IPS-NIHi11 (cell line): ENCODE results near the gene SPPL2C.
"Not testable (repeated sequence)": the region's sequence is repeated elsewhere in the genome, so short reads cannot be mapped to it uniquely, and the experiment has no call there.

Experiments used
- DNase-seq: peaks from one replicate; pipeline ENCODE4 v3.0.0; 2012; ENCODE audit warnings: mixed read lengths, low spot score

SPPL2C gene

DNA sequence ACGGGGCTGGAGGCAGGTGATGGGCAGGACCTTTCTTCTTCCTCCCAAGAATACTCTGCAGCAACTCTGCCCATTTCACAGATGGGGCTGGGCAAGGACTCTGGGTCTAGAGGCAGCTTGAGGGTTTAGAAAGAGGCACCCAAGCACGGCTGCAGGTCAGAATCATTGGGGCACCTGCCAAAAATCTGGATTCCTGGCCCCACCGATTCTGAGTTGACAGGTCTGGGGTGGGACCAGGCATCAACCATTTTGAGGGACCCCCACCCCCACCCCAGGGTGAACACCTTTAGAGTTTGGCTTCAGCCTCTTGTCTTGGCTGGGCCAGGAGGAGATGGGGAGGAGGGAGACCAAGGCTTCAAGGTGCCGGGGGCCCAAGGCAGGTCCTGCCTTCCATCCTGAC, 5.3 kb downstream of the SPPL2C start:
- no peak for DNase-seq

DNA sequence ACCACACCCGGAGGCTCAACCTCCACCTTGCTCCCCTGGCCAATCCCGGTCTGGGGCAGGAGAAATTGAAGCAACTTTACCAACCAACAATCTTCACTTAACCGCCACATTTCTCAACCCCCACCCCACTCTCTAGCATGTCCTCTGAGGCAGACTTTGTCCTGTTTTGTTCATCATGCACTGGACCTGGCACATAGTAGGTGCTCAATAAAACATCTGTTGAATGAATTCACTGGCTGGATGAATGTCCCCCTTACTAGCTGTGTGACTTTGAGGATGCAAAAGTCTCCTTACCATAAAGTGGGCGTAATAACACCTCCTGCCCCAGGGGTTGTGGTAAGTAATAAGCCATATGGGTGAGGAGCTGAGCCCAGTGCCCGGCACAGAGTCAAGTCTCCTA, 5.8 kb downstream of the SPPL2C start:
- no peak for DNase-seq

DNA sequence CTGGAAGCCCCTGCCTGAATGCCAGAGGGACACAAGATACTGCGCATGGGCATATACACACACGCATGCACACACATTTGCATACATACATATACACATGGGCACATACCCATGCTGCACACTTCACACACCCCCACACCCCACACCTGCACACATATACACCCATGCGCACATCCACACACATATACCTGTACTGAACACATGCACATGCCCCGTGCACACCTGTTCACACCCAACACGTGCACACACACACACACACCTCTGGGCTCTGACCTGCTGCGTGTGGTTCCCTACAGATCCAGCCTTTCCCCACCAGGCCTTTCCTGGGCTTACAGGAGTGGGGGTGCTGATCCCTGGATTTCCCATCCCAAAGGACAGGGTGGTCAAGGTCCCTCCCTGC, 6.3 kb downstream of the SPPL2C start:
- DNase-seq, result no peak

DNA sequence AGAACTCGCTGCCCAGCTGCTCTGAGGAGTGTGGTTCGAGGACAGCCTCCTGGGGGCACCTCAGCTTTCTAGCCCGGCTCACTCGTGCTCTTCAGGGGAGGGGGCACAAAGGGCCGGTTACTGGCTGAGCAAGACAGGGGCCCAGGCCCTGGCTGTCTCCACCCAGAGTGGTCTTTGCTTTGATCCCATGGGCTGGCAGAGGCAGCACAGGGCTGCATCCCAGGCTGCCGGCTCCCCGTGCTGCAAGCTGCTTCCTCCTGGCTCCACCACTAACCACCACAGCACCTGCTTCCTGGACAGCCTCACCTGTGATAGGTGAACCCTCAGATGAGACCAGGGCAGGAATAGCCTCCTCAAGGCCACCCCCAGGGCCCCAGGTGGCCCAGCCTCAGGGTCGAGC, 6.8 kb downstream of the SPPL2C start:
- no peak for DNase-seq

DNA sequence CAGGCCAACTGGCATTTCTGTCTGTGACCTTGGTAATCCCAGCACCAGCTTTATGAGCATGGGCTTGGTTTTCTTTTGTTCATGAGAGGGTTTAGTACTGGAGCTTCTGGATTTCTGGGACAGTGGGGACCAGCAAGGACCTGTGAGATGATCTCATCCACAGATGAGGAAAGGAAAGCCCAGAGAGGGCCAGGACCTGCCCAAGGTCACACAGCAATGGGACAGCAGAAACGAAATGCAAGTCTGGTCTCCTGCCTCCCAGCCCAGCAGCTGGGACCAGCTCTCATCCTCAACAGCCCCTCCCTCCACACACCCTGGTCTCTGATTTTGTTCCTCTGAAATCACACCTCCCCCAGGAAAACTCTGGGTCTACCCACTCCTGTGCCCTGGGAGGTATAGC, 7.2 kb downstream of the SPPL2C start:
- DNase-seq, result no peak

DNA sequence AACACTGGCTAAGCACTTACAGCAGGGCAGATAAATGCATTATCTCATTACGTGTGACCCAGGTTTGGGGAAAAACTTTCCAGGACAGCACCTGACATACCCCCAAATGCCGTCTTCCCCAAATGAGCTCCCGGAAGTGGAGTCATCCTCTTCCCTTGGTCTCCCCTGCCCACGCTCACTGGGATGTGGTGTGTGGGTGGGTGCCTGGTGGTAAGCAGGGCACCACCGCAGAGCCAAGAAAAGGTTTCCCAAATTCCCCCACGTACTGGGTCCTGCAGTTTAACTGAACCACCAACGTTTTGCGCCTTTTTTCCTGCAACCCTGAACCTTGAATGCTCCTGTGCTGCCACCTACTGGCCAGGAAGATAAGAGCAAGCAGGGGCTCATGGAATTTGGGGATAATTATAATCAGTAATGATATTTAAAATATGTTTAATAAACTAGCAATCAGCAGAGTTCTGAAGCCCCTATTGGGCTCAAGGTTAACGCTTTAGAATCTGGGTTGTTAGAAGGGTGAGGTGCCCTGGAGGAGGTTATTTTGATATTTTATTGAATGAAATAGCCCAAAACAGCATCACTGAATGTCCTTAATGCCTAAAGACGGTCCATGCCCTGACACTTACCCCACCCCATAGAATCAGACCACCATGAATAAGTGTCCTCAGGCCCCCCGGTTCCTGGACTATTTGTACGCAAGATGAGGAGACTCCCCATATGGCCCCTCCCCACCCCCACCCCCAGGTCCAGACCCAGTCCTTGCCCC, 8.0 kb downstream of the SPPL2C start:
- peak; percentile 75 for DNase-seq

DNA sequence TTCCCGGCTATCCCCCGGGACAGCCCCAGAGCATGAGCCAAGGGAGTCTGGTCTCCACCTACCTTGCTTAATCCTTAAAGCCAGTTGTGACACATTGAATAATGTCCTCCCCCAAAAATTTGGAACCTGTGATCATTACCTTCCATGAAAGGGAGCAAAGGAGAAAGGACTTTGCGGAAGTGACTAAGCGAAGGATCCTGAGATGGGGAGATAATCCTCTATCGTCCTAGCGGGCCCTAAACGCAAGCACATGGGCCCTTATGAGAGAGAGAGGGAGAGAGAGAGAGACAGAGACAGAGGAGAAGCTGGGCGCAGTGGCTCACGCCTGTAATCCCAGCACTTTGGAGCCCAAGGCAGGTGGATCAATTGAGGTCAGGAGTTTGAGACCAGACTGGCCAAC, 9.5 kb downstream of the SPPL2C start:
- DNase-seq, result no peak

DNA sequence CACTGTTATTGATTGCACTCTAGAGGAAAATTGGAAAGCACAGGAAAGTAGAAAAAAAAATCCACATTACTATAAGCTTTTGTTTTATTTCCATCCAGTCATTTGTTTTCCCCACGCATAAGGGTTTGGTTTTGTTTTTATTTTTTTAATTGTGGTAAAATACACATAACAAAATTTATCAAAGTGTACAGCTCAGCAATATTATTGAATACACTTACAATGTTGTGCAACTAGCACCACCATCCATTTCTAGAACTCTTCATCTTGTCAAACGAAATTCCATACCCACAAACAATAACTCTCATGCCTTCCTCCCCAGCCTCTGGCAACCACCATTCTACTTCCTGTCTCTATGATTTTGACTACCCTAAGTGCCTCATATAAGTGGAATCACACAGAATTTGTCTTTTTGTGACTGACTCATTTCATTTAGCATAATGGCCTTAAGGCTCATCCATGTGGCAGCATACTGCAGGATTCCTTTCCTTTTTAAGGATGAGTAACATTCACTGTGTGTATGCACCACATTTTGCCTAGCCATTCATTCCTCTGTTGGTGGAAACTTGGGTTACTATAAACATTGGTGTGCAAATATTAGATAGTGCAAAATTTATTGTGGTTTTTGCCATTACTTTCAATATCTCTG, 11.1 kb downstream of the SPPL2C start:
- no peak for DNase-seq

DNA sequence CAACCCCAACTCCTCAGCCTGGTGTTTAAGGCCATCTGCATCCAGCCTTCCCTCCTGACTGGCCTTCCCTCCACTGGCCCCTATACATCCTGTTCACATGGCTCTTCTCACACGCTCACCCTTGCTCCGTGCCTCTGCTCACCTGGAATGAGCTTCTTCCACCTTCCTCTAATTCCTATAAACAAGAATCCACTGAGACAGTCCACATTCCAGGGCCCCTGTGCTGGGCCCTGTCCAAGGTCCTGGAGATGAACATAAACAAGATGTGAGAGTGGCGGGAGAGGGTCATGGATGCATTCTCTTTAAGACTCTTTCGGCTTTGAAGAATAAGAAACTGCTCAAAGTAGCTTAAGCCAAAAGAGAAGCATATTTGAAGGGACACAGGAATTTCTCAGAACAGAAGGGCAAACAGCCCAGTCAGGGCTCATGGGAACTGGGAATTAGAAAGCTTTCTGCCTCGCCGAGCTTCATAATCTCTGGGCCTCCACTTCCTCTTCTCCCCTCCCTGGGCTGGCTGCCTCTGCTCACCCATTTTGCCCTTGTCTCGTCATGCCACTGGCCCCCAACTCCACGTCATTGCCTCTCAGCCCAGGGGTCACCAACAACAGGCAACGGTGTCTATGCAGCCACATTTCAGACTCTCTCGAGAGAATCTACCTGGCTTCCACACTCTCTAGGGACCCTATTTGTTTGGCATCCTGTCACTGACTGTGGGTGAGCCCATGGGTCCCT, 13.5 kb downstream of the SPPL2C start:
- peak; percentile 72 for DNase-seq

DNA sequence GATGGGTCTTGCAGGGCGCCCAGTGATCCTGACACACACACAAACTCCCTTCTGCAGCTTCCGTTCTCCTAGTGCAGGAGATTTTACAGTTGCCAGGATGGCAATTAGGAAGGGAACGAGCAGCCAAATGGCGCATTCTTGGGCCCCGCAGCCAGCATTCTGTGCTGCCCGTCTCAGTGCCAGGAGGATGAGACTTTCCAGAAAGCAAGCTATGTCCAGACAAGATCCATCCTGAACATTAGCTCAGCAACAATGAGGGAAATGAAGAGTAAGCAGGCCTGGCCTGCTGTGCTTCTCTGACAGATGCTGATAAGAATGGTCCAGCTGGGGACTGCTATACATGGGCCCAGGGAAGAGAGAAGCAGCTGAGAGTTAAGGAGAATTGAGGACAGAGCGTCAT, 16.5 kb downstream of the SPPL2C start:
- DNase-seq, result no peak

DNA sequence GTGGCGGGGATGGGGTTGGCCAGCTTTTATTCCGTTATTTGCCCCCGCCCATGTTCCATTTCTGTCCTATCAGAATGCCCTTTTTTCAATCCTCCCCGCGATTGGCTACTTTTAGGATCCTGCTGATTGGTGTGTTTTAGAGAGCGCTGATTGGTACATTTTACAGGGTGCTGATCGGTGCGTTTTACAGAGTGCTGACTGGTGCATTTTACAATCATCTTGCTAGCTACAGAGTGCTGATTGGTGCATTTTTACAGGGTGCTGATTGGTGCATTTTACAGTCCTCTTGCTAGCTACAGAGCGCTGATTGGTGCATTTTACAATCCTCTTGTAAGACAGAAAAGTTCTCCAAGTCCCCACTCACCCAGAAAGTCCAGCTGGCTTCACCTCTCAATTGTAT, 17.4 kb downstream of the SPPL2C start:
- DNase-seq, result not testable (repeated sequence)

DNA sequence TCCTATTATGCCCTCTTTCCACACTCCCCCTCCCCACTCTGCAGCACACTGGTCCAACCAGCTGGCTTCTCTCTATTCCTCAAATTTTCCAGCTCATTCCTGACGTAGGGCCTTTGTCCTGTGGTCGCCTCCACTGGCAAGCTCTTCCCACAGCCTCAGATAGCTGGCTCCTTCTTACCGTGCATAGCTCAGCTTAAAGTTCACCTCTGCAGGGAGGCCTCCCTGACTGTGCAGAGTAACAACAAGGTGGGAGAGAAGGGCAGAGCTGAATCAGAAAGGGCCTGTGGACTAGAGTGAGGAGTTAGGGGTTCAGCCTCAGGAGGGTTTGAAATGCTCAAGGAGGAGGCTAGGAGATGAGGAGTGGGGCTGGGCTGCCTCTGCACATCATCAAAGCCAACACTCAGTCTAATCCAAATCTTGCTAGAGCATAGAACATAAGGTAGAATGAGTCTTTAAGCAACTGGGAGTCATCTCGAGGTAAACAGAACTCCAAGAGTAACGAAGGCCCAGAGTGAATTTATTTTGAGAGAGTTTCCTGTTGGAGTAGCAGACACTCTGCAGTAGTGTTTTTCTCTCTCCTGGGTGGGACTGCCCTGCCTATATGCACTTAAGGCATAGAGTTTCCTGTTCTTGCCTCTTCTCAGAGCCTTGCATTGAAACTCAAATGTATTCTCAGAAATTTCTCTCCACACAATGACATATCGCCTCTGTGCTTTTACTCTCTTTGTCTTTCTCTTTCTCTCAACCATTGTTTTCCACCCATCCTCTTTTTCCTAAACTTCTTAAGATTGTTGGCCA, 19.4 kb downstream of the SPPL2C start:
- no peak for DNase-seq

DNA sequence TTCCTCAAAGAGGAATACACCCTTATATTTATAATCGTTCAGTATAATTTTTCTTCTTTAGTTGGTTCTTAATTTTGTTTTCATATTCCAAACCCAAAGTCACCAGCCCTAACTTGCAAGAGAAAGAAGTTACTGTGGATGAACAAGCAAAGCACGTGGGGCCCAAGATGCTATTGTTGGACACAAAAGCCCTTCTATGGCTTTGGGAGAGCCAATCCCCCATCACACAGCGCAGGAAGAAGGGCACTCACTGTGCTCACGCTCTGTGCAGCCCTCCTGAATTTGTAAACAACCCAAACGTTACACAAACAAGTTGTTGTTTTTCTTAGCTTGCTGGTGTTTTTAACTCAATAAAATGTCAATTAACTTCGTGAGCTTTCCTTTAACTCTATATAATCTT, 22.5 kb downstream of the SPPL2C start:
- DNase-seq, result no peak

DNA sequence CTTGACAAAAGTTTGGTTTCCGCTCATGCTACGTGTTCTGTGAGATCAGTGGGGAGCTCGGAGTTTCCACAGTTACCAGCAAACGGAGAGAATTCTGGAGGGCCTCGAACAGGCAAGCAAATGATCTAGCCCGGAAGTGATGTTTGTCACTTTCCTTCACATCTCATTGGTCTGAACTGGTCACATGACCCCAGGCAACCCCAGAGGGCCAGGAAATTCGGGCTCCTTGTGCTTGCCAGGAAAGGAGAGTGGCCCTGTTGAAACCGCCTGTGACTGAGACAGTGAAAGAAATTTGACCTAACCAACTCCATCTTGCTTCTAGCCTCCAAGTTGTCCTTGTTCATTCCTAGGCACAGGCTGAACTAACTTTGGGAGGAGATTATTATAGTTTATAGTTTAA, 23.0 kb downstream of the SPPL2C start:
- peak; percentile 56 for DNase-seq

DNA sequence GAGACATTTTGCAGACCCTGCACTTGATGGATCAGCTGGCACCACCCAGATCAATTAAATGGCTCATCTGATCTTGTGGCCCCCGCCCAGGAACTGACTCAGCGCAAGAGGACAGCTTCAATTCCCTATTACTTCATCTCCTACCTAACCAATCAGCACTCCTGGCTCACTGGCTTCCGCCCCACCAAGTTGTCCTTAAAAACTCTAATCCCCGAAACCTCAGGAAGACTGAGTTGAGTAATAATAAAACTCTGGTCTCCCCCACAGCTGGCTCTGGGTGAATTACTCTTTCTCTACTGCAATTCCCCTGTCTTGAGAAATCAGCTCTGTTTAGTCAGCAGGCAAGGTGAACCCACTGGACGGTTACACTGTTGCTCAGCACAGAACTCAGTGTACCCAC, 23.6 kb downstream of the SPPL2C start:
- DNase-seq, result no peak

DNA sequence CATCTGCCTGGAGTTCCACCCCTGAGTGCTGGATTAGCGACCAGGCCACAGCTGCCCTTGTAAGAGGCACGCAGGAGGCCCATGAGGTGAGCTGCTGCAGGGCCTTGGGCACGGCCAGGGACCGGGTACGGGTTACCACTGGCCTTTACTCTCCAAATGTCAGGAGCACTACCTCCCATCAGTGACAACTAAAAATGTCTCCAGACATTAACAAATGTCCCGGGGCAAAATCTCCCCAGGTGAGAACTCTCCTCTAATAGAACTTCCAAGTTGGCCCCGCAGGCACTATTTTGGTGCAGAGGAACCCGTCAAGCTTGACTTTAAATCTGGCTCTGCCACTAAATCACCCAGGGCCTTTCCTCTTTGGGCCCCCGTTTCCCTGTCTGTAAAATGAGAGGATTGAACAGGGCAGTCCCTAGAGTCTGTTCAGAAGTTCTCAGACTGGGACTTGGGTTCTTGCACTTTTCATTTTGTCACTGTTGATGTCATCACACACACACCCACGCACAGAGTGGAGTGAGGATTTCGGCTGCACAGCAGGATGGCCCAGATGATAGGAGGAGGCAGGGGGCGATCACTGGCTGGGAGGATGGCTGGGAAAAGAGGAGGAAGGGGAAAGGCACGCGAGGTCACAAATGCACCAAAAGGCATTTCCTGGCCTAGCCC, 25.1 kb downstream of the SPPL2C start:
- no peak for DNase-seq

DNA sequence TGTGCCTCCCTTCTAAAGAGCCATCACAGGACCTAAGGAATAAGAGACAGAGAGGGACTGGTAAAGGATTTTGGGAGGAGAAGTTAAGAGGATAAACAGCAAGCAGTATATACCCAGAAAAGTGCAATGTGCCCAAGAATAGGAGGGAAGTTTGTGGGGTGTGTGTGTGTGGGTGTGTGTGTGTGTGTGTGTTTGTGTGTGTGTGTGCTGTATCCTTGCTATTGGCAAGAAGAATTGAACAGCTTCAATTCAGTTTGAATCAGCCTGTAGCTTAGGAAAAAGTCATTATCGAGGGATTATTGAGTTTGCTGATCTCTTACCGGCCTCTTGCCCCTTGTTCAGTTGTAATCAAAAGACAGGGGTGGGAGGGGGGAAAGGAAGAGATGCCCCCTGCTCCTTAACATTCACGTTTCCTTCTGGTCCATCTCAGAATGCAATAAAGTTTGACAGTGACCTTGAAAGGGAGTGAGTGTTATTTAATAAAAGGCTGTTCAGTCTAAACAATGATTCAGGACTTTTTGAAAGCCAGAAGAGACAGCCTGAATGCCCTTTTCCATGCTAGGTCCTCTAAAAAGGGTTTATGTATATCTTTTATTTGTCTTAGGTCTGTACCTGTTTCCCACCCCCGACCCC, 25.8 kb downstream of the SPPL2C start:
- no peak for DNase-seq

DNA sequence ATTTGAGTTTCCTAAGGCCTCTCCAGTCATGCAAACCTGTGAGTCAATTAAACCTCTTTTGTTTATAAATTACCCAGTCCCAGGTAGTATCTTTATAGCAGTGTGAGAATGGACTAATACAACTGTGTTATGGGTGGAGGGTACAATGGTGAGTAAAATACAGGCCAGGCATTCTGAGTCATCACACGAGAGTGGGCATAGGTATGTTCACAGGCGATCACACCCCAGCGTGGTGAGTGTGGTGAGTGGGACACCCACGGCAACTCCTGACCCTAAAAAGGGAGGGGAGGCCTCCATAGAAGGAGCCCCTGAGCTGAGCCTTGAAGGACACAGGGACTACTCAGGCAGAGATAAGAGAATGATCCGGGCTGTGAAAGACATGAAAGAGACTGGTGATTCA, 27.0 kb downstream of the SPPL2C start:
- DNase-seq, result no peak

DNA sequence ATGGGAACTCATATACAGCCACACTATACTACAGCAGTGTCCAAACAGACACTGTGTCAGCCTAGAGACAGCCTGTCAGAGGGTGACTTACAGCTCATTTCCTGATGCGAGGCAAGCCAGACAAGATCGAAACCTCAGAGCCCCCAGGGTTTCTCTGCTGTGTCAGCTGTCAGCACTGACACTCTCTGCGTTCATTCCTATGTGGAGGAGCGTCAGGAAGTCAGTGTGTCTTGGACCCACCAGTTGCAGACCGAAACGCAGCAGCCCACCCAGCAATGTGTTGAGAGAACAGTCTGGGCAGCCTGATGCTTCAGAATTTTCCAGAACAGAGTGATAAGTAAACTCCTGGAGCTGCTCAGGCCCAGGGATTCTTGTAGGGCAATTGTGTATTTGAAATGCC, 29.0 kb downstream of the SPPL2C start:
- no peak for DNase-seq

DNA sequence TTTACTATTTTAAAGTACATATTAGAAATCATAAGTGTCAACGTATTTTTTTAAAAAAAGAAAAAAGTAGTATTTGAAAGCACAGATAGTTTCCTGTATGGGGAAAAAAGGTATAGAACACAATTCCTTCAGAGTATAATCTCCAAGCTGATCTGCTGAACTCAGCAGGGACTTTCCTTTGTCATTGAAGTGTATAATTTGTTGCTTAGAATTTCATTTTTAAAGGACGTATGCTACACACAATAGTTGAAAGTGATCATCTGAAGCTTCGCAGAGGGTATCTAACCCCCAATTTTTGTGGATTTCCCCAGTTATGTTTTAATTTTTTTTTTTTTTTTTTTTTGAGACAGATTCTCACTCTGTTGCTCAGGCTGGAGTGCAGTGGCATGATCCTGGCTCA, 29.5 kb downstream of the SPPL2C start:
- no peak for DNase-seq

DNA sequence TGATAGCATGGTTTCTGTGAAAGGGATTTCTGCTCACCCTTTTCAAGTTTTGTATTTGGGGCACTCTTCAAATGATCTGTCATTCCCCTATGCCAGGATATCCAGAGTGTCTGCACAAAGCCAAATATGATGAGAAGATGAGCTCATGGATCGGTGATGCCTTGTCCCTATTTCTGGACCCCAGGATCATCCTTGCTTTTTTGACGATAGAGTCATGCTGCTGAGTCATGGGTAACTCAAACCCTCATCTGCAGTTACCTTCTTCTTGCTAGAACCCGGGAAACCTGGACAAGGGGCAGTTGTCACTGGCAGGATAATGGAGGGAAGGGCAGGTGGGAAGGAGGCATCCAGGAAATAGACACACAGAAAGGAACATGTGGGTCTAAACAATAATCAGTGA, 31.9 kb downstream of the SPPL2C start:
- DNase-seq, result no peak
